ENCODE results near the gene SRI. TPM values are rescaled to one million over a fixed set of nuclear protein-coding genes. Genes with fewer than 3 reads are reported as not detected.
"Not testable (repeated sequence)": the region's sequence is repeated elsewhere in the genome, so short reads cannot be mapped to it uniquely, and the experiment has no call there.

SRI gene
- total RNA-seq, 1 experiment from 2014 or later, result 110 TPM

GRCh38 chr7:88267421-88267820 is 47.6 kb upstream of the SRI start:
- CTCF ChIA-PET, result no interaction called here
- Mint-ChIP-seq H3K4me1 (ENCODE audit: insufficient read depth, unreplicated experiment) (no peaks in the 10 kb centered on the region), H3K36me3 (ENCODE audit: insufficient read depth, unreplicated experiment) (no peaks in the 10 kb centered on the region), H3K27me3 (ENCODE audit: insufficient read depth, unreplicated experiment) (no peaks in the 10 kb centered on the region), H3K27ac (ENCODE audit: low read depth, unreplicated experiment) (no peak overlapping the region), H3K4me3 (ENCODE audit: unreplicated experiment) (no peak overlapping the region), H3K9me3 (ENCODE audit: unreplicated experiment) (peaks cover 7% of the 10 kb centered on the region)
- no TSS peak for BruUV-seq (replicated peaks)
- intact Hi-C loops (cut with micrococcal nuclease), result no loop called here
- no peak for DNase-seq (ENCODE audit: unreplicated experiment)
- no peak for TF ChIP-seq CTCF (IDR thresholded peaks at IDR 0.05; ENCODE audit: unreplicated experiment)
- POLR2A ChIA-PET, result no interaction called here

- H3K27ac Mint-ChIP-seq (ENCODE audit: low read depth, unreplicated experiment); H3K27me3 Mint-ChIP-seq (ENCODE audit: insufficient read depth, unreplicated experiment); BruUV-seq (replicated peaks); H3K4me1 Mint-ChIP-seq (ENCODE audit: insufficient read depth, unreplicated experiment); H3K36me3 Mint-ChIP-seq (ENCODE audit: insufficient read depth, unreplicated experiment); H3K4me3 Mint-ChIP-seq (ENCODE audit: unreplicated experiment); intact Hi-C loops (cut with micrococcal nuclease); DNase-seq (ENCODE audit: unreplicated experiment); H3K9me3 Mint-ChIP-seq (ENCODE audit: unreplicated experiment); POLR2A ChIA-PET: not testable (repeated sequence)
- CTCF ChIA-PET, result interaction anchor here (0.8 to 1.2 kb wide), 2 partner anchors 9 to 10 kb away, joined by 3 to 5 read pairs; no protein-coding TSS in a partner anchor
These were observed 45.1 kb upstream of the SRI start for GRCh38 chr7:88264987-88265386.

GRCh38 chr7:88262562-88262961 is 42.7 kb upstream of the SRI start:
- Mint-ChIP-seq H3K9me3 (ENCODE audit: unreplicated experiment) (peaks cover 13% of the 10 kb centered on the region), H3K4me1 (ENCODE audit: insufficient read depth, unreplicated experiment) (peaks cover 7% of the 10 kb centered on the region), H3K27ac (ENCODE audit: low read depth, unreplicated experiment) (no peak overlapping the region), H3K36me3 (ENCODE audit: insufficient read depth, unreplicated experiment) (no peaks in the 10 kb centered on the region), H3K27me3 (ENCODE audit: insufficient read depth, unreplicated experiment) (no peaks in the 10 kb centered on the region), H3K4me3 (ENCODE audit: unreplicated experiment) (no peak overlapping the region)
- no peak for TF ChIP-seq CTCF (IDR thresholded peaks at IDR 0.05; ENCODE audit: unreplicated experiment)
- intact Hi-C loops (cut with micrococcal nuclease), result no loop called here
- POLR2A ChIA-PET, result interaction anchor here (0.7 kb wide), 1 partner anchor 33 kb away, joined by 3 read pairs; no protein-coding TSS in a partner anchor
- no peak for DNase-seq (ENCODE audit: unreplicated experiment)
- CTCF ChIA-PET, result no interaction called here
- no TSS peak for BruUV-seq (replicated peaks)

- BruUV-seq (replicated peaks), result no TSS peak
- DNase-seq (ENCODE audit: unreplicated experiment), result no peak
- H3K9me3 Mint-ChIP-seq (ENCODE audit: unreplicated experiment), result peaks cover 8% of the 10 kb centered on the region
- ChIA-PET CTCF (no interaction called here), POLR2A (no interaction called here)
- TF ChIP-seq CTCF (IDR thresholded peaks at IDR 0.05; ENCODE audit: unreplicated experiment), result no peak
- H3K4me3 Mint-ChIP-seq (ENCODE audit: unreplicated experiment), result no peak overlapping the region
- intact Hi-C loops (cut with micrococcal nuclease), result no loop called here
- H3K4me1 Mint-ChIP-seq (ENCODE audit: insufficient read depth, unreplicated experiment), result peaks cover 24% of the 10 kb centered on the region
- H3K27me3 Mint-ChIP-seq (ENCODE audit: insufficient read depth, unreplicated experiment), result no peaks in the 10 kb centered on the region
- H3K27ac Mint-ChIP-seq (ENCODE audit: low read depth, unreplicated experiment), result no peak overlapping the region
- no peaks in the 10 kb centered on the region for H3K36me3 Mint-ChIP-seq (ENCODE audit: insufficient read depth, unreplicated experiment)
These were observed 40.9 kb upstream of the SRI start for GRCh38 chr7:88260719-88261118.

Data from MCF 10A (cell line).